Measurements from ENCODE around the gene GTPBP6. TPM values are rescaled to one million over a fixed set of nuclear protein-coding genes. Genes with fewer than 3 reads are reported as not detected.

Gene GTPBP6
- total and polyA plus RNA-seq, 4 donors, result 11.8 to 79.1 (median 59.6) TPM

DNA sequence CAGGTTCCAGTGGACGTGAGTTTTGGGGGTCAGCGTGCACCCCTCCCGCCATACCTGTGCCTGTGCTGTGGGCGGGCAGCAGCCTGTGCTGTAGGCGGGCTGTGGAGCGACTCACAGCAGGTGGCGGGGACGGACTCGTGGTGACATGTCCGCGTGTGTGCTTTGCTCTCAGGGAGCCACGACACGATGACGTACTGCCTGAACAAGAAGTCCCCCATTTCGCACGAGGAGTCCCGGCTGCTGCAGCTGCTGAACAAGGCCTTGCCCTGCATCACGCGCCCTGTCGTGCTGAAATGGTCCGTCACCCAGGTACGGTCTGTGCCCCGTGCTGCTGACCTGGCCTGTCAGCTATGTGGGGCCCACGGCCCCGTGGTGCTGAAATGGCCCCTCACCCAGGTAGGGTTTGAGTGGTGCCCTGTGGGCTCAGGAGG is 30.0 kb downstream of the GTPBP6 start:
- H3K9me3 ChIP-seq (ENCODE audit: control insufficient read depth in 4 of 4, insufficient read depth in 3 of 4, low read length in 3 of 4), result peaks cover 0 to 4% (median 1%) of the 10 kb centered on the region in 4 donors
- peaks cover 0 to 2% (median 0%) of the 10 kb centered on the region in 3 donors for H3K27me3 ChIP-seq (ENCODE audit: control insufficient read depth in 3 of 3, insufficient read depth in 3 of 3, low read length in 2 of 3)
- no peak for DNase-seq
- no peak overlapping the region for H3K4me3 ChIP-seq
- no peak for ATAC-seq (ENCODE audit: insufficient read depth, low FRiP score)
- H3K36me3 ChIP-seq (ENCODE audit: control insufficient read depth in 4 of 4, insufficient read depth in 4 of 4, low read length in 4 of 4), result peaks cover 17 to 43% (median 36%) of the 10 kb centered on the region in 4 donors
- WGBS, 2 donors, result 97% methylated on average over 25 of the region's 25 CpGs
- H3K4me1 ChIP-seq (ENCODE audit: control insufficient read depth in 5 of 5, insufficient read depth in 5 of 5, low read length in 5 of 5), result peaks cover 0 to 6% (median 0%) of the 10 kb centered on the region in 5 donors
- no peak overlapping the region for H3K27ac ChIP-seq (ENCODE audit: low read depth in 1 of 2, low read length in 1 of 2)
- H3K9ac ChIP-seq (ENCODE audit: insufficient read depth in 1 of 2, low read length in 2 of 2), result no peak overlapping the region
- TF ChIP-seq, protein P1, sequence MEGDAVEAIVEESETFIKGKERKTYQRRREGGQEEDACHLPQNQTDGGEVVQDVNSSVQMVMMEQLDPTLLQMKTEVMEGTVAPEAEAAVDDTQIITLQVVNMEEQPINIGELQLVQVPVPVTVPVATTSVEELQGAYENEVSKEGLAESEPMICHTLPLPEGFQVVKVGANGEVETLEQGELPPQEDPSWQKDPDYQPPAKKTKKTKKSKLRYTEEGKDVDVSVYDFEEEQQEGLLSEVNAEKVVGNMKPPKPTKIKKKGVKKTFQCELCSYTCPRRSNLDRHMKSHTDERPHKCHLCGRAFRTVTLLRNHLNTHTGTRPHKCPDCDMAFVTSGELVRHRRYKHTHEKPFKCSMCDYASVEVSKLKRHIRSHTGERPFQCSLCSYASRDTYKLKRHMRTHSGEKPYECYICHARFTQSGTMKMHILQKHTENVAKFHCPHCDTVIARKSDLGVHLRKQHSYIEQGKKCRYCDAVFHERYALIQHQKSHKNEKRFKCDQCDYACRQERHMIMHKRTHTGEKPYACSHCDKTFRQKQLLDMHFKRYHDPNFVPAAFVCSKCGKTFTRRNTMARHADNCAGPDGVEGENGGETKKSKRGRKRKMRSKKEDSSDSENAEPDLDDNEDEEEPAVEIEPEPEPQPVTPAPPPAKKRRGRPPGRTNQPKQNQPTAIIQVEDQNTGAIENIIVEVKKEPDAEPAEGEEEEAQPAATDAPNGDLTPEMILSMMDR (IDR thresholded peaks at IDR 0.05; ENCODE audit: control extremely low read depth, extremely low read depth), result no peak

DNA sequence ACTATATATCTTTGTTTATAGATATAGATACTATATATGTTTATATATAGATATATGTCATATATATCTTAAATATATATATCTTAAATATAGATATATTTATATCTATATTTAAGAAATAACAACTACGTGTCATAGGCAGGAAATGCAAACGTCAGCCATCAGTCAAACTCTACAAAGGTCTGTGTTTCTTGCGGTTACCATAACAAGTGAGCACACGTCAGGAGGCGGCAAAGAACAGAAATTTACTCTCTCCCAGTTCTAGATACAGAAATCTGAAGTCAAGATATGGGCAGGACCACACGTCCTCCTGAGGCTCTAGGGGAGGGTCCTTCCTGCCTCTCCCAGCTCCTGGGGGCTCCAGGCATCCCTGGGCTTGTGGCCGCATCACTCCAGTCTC is 30.9 kb downstream of the GTPBP6 start:
- no peak overlapping the region for H3K9ac ChIP-seq (ENCODE audit: insufficient read depth in 1 of 2, low read length in 2 of 2)
- TF ChIP-seq, protein P1 (IDR thresholded peaks at IDR 0.05; ENCODE audit: control extremely low read depth, extremely low read depth), result no peak
- WGBS, 2 donors, result 93% methylated on average over 7 of the region's 7 CpGs
- peaks cover 0 to 2% (median under 1%) of the 10 kb centered on the region in 4 donors for H3K9me3 ChIP-seq (ENCODE audit: control insufficient read depth in 4 of 4, insufficient read depth in 3 of 4, low read length in 3 of 4)
- peaks cover 0 to 6% (median 0%) of the 10 kb centered on the region in 5 donors for H3K4me1 ChIP-seq (ENCODE audit: control insufficient read depth in 5 of 5, insufficient read depth in 5 of 5, low read length in 5 of 5)
- no peak for DNase-seq
- no peak for ATAC-seq (ENCODE audit: insufficient read depth, low FRiP score)
- H3K36me3 ChIP-seq (ENCODE audit: control insufficient read depth in 4 of 4, insufficient read depth in 4 of 4, low read length in 4 of 4), result peaks cover 10 to 35% (median 30%) of the 10 kb centered on the region in 4 donors
- peaks cover 0 to 2% (median 0%) of the 10 kb centered on the region in 3 donors for H3K27me3 ChIP-seq (ENCODE audit: control insufficient read depth in 3 of 3, insufficient read depth in 3 of 3, low read length in 2 of 3)
- no peak overlapping the region for H3K27ac ChIP-seq (ENCODE audit: low read depth in 1 of 2, low read length in 1 of 2)
- no peak overlapping the region for H3K4me3 ChIP-seq

DNA sequence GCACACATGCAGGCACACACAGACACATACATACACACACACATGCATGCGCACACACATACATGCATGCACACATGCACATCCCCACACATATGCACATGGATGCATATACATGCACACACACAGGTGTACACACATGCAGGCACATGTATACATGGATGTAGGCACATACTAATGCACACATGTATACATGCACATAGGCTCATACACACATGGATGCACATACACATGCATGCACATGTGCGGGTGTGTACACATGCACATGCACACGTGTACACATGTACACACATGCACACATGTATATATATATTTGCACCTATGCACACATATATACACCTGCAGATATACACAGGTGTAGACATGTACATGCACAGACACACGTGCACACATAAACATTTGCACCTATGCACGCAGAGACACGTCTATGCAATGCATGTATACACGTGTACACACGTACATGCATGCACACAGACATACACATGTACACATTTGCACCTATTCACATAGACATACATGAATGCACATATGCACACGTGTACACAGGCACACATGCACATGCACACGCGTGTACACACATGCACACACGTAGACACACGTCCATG is 33.4 kb downstream of the GTPBP6 start:
- TF ChIP-seq, protein P1 (IDR thresholded peaks at IDR 0.05; ENCODE audit: control extremely low read depth, extremely low read depth), result no peak
- DNase-seq (no peak), ATAC-seq (ENCODE audit: insufficient read depth, low FRiP score) (no peak)
- Histone ChIP-seq H3K36me3 (ENCODE audit: control insufficient read depth in 4 of 4, insufficient read depth in 4 of 4, low read length in 4 of 4) (peaks cover 4 to 27% (median 20%) of the 10 kb centered on the region in 4 donors), H3K27me3 (ENCODE audit: control insufficient read depth in 3 of 3, insufficient read depth in 3 of 3, low read length in 2 of 3) (peaks cover 0 to 2% (median 0%) of the 10 kb centered on the region in 3 donors), H3K9ac (ENCODE audit: insufficient read depth in 1 of 2, low read length in 2 of 2) (no peak overlapping the region), H3K27ac (ENCODE audit: low read depth in 1 of 2, low read length in 1 of 2) (no peak overlapping the region), H3K9me3 (ENCODE audit: control insufficient read depth in 4 of 4, insufficient read depth in 3 of 4, low read length in 3 of 4) (peaks cover 0 to 2% (median 0%) of the 10 kb centered on the region in 4 donors), H3K4me3 (no peak overlapping the region), H3K4me1 (ENCODE audit: control insufficient read depth in 5 of 5, insufficient read depth in 5 of 5, low read length in 5 of 5) (peaks cover 0 to 6% (median 0%) of the 10 kb centered on the region in 5 donors)
- WGBS, 2 donors, result 93 to 95% methylated on average over 13 of the region's 13 CpGs

All from lung (tissue), 12 donors.